NCI-H1417 treated with DMSO at 0.1 percent for 48 hours (cell line): ENCODE results near the gene PTPN14.

Experiments
- DNase-seq: peaks from one replicate; lab custom pipeline; 2025; lab: John Stamatoyannopoulos, UW

PTPN14 gene

DNA sequence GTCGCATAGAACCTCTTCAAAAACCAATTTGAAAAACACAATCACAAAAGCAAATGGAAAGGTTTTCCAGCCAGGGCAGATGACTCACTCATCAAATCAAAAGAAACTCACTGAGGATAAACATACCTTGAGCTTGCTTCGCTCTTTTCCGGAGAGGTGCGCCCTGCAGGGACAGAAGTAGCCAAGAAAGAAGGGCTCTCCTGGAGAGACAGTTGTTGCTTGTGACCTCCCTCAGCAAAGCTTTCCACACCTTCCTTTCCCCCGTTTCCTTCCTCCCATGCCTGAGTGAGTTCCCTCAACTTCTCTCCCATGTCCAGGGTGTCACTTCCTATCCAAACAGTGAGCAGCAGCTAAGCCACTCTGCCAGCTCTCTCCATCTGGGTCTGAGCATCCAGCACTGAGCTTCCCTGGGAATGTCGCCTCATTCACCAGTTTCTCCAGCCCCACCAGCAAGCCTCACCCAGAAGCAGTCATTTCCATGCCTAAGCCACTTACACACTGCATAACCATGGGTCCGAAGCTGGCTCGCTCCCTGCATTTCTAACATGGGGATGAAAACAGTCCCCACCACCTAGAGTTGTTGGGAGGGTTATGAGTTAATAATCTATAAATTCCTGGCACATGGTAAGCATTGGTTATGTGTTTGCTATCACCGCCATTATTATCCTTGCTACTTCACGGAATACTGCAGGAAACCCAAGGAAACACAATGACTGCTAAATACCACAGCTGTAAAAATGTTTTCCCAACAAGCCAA, 75.0 kb downstream of the PTPN14 start:
- DNase-seq: no peak

DNA sequence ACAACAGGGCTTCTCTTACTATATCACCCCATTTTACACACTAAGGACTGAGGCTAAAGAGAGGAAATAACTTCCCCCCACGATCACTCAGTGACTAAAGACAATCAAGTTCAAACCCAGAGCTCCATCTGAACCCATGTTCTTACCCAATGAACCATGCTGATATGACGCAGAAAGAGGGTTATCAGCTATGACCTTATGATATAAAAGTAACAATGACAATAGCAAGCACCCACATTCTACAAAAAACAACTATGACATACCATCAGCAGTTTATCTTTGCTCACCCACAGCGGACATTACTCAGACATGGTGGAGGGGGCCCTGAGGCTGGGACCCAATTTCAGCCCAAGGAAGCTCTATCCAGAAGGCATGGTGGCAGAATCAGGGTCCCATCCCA, 75.7 kb downstream of the PTPN14 start:
- DNase-seq: no peak

DNA sequence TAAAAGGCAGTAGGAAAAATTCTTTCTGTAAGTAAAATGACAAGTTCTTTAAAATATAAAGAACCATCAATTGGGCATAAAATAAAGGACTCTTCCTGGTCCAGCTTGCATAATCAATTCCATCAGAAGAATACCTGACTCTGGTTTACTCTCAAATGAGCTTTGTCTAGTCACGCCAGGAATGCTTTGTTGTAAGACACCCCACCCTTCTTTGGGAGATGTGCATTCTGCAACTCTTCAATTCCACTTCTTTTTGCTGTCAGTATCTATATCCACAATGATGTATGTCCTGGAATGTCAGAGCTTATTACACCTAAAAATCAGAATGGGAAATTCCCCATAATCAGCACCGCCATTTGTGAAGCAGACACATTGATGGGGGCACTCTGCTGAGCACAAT, 76.1 kb downstream of the PTPN14 start:
- DNase-seq: no peak

DNA sequence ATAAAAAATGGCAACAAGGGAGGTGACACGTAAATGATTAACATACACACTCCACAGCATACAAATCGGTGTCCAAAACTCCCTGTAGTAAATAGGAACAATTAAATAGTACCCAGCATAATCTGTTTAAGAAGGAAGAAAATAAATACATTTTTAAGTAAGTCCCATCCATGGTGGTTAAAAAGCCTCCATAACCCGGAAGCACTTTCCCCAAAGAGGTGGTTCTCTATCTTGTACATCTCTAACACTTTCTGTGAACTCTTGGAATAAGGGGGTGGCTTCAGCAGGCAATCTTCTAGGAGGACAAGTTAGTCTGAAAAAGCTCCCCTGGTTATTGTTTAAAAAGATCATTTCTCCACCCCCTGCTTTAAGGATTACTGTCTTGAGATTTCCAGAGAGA, 76.9 kb downstream of the PTPN14 start:
- DNase-seq: no peak

DNA sequence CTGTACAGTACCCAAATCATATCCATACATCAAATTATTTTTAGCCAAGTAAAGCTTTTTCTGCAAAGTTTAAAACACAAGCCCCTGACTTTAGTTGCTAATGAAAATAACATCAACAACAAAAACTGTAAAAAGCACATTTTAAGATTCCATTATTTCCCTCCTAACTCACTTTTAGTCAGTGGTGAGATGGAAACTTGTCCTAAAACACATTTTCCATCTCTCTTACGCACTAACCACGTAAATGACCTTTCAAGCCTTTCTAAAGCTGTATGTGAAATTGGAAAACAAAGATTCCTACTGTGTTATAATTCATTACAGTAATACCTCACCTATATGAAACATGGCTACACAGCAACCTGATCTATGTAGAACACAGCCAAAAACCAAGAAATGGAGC, 77.5 kb downstream of the PTPN14 start:
- DNase-seq: no peak

DNA sequence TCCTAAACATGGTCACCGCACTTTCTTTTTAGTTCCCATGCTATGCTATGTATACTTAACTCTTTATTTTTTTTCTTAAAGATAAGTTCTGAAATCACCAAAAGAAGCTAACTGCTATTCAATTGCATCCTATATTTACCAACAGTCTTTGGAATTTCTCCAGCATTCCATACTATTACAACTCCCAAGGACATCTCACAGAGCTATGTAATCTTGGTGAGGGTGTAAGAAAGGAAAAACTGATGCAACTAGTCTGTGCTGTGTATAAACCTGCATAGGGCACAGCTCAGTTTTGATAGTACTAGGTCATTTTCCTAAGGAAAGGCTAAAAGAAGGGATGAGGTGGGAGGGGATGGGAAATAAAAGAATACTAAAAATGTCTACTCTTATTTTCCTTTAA, 78.0 kb downstream of the PTPN14 start:
- DNase-seq: no peak

DNA sequence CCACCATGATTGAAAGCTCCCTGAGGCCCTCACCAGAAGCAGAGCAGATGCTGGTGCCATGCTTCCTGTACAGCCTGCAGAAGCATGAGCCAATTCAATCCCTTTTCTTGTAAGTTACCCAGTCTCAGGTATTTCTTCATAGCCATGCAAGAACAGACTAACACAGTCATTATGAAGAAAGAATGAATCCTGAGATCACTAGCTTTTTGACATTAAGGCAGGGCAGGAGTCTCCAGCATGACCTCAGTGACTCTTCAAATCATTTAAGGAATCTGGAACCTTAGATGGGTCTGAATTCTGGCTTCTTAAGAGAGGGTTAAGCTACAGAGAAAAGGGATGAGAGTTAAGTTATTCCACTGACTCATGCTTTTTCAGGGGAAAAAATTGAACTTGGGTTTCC, 79.0 kb downstream of the PTPN14 start:
- DNase-seq: no peak

DNA sequence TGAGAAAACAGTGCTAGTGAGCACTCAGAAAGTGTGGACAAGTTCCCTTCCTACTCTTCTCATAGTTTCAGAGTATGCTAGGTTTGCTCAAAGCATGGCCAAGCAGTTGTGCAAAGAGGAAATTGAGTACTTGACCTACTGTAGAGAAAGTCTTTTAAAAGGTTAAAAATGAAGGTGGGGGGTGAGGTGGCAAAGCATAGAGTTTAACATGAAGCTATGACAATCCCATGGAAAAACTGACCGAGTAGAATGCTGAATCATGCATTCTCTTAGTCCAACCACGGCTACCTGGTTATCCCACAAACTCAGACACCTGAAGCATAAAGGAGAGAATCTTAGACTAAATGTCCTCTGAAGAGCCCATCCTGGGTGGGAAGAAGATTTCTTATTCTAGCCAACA, 79.9 kb downstream of the PTPN14 start:
- no peak for DNase-seq

DNA sequence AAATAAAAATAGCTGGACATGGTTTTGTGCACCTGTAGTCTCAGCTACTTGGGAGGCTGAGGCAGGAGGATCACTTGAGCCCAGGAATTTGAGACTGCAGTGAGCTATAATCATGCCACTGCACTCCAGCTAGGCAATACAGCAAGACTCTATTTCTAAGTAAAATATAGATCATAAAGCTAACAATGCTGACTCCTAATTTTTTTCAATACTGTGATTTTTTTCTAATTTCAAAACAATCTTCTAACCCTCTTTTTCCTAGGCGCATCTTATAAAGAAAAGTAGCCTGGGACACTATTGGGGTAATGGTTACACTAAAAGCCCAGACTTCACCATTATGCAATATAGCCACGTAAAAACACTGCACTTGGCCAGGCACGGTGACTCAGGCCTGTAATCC, 81.3 kb downstream of the PTPN14 start:
- DNase-seq: no peak

DNA sequence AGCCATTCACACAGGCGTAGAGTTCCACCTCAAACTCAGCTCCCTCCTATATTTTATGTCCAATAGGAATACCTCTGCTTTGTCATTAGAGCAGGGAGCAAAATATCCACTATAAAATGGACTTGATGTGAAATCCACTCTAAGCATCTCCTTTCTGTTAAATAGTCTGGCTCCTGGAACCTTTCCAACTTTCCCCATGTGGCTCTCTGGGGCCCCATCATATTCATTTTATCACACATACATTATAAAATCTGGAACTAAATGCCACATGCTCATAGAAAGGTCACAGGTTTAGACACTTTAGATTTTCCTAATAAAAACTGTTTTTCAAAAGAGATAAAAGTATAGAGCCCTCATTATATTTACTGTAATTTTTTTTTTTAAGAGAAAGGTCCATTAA, 82.1 kb downstream of the PTPN14 start:
- DNase-seq: no peak

DNA sequence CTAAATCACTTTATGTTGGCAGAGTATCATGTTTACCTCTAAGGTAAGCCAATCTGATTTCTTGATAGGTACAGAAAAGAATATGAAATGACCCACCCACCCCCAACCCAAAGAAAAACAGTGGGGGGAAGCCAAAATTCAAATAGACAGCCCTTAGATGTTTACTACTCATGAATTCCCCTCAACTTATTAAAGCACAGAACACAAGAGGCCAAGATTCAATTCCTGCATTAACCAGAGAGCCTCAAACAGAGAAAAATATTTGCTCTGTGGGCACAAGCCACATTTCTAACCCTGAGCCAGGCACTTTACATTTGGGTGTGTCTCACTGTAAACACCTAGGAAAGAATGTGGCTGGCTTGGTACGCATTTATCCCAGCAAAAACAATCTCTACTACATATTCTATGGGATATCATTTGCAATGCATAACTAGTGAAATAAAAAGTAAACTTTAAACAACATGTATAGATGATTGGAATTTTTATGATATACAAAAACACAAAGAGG, 84.3 kb downstream of the PTPN14 start:
- no peak for DNase-seq

DNA sequence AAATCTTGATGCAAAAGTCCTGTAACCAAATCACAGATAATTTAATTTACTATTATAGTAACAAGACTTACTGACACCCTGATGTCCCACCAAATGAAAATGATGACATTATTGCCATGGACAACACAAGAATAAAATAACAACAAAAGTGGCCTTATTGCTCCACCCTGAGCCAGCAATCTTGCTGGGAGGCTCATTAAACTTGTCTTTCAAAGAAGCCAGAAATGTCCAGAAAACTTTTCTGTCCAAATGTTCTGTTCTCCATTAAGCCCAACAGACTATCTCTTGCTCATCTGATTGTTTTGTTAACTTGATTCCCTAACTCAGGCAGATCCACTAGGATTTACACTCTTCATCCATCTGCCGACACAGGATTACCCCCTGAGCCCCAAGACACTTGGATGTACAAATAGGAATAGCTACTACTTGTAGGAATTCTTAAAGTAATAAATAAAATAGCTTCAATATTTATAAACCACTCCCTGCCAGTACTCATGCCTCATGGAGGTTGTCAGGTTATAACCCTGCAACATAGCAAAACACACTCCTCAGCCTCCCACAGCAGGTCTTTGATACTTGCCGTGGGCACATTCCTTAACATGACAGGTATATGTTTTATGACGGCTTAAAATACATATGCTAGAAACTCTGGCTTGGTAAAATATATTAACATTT, 84.9 kb downstream of the PTPN14 start:
- no peak for DNase-seq

DNA sequence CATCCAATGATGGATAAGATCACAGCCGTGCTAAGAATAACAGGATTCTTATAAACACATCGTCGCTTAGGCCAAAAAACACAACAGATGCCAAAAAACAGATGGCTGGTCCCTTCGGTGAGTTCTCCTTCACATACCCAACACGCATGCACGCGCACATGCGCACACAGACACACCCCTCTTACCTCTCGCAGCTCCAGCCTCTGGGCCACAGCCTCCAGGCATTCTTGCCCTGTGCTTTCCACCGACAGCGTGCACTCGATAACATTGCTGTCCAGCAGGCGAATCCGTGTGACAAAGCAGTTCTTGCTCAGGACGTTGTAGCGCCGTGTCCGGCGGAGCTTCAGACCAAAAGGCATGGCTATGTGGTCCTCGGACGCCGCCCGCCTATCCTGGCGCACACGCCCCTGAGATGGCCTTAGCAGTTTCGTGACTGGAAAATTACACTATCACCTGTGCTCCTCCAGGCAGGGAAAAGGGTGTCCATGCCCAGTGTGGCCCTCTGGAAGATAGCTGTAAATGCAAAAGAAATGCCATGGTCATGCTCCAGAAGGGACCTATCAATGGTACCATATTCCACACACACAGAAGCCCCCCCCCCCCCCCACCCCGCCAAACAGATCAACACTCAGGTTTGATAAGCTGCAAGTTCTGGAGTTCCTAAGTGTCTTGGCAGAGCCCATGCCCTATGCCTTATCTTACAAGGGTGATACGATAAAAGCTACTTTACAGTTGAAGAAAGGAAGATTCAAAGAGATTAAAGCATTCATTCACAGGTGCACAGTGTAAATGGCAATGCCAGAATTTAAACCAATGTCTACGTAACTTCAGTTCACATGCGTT, 86.7 kb downstream of the PTPN14 start:
- no peak for DNase-seq

DNA sequence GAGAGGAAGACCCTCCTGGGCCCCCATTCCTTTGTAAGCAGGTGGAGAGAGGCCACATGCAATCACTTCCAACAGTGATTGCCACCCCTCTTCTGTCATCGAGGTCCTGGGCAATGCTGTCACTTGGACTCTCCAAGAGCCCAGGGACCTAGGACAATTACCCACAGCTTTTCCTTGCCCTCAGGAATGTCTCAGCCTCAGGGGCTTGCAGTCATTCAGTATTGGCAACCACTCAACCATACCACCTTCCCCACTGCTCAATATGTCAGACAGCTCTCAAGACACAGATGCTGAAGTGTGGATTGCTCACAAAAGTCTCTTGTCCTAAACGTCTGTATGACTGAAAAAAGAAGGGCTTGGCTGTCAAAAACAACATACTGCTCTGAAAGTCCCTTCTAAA, 87.8 kb downstream of the PTPN14 start:
- no peak for DNase-seq

DNA sequence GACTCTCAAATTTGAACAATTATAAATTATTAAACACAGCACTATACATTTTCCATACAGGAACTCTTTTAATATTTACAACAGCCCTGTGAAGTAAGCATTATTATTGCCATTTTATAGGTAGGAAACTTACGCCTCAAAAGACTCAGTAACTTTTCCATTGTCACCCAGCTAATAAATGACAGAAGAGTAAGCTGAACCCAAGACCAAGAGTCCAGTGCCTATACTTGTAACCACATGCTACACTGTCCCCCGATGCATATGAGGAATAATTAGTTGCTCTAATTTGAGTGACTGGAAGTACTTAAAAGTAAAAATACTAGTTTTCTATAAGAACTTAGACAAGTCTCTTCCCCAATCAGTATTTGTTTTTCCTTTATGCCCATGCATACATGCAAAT, 88.5 kb downstream of the PTPN14 start:
- DNase-seq: no peak

DNA sequence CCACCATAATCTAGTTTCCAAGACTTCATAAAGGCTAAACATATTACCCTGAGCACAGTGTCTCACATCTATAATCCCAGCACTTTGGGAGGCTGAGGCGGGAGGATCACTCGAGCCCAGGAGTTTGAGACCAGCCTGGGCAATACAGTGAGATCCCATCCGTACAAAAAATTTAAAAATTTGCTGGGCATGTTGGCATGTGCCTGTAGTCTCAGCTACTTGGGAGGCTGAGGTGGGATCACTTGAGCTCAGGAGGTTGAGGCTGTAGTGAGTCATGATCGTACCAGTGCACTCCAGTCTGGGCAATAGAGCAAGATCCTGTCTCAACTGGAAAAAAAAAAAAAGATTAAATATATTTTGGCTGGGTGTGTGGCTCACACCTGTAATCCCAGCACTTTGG, 90.1 kb downstream of the PTPN14 start:
- DNase-seq: no peak

DNA sequence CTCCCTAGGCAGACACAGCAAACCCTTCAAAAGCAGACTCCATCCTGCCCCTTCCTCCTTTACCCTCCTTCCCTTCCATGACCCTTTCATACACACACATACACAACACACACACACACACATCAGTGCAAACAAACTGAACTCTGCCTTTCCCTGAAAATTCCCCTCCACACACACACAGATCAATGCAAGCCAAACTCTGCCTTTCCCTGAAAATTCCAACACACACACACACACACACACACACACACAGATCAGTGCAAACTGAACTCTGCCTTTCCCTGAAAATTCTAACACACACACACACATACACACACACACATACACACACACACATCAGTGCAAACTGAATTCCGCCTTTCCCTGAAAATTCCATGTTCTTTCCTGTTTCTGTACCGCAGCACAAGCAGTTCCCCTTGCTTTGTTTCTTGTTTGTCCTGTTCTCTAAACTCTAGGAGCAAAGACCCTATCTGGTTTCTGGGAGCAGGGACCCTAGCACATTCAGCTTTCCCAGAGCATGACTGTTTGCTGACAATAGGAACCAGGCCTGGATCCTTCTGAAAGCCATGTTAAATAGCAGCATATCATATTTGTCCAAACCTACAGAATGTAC, 91.0 kb downstream of the PTPN14 start:
- no peak for DNase-seq

DNA sequence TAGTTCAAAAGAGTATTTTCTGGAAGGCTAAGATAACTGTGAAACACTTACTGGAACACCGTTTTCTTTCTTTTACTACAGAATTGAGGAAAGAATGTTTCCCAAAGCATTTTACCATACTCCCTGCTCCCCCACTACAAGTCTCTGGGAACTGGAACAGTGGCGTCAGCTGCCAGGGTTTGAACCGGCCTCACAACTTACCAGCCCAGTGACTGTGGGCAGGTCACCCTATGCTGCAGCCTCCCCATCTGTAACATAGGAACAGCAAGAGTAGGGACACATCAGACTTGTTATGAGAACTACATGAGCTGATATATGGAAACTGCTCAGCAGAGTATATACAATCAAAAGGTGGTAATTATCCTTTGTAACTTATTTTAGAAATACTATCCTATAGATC, 91.5 kb downstream of the PTPN14 start:
- DNase-seq: no peak

DNA sequence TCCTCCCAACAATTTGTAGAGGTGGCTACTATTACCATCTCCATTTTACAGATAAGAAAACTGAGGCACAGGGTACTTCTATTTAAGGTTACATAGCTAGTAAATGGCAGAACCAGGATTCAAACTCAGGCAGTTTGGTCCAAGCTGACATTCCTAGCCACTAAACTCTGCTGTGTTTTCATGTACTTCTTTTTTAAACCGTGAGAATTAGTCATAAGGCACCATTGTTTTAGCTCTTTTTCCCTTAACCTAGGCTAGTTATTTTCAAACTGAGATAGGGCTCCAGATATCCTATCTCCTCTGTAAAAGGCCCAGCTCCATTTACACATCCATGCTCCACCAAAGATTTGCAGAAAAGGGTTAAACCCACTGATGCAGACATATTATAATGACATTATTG, 92.9 kb downstream of the PTPN14 start:
- no peak for DNase-seq

DNA sequence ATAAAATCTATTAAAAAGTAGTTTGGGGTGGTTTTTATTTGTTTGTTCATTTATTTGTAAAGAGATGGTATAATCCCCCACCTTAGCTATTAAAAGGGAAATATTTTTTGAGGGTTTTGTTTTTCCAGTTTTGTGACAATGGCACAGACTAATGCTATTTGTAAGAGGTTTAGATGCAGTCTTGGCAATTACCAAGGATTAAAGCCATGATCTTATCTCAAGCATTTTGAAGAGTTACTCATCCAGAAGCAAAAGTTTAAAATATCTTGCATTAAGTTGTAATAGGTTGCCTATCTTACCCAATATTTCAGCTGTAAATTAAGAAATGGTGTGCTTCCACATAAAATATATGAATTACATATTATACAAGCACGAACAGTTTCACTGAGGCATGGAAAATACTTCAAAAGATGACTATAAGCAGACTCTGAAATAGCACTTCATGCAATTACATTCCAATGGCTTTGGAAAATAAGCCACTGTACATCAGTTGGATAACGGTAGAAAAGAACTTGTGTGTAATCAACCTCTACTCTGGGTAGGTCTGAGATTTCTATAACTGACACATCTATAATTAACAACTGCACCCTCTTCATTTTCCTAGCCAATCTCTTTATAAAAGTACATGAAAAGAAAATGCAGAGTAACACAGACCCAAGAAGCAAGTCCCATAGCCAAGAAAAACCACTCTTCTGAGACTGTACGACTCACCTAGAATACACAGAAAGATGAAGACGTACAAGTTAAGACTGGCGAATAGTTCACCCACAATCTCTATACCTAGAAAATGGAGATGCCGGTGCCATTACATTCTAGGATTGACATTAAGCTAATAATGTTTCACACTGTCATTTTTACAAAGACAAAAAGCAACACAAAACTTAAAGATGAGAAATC, 95.2 kb downstream of the PTPN14 start:
- no peak for DNase-seq

DNA sequence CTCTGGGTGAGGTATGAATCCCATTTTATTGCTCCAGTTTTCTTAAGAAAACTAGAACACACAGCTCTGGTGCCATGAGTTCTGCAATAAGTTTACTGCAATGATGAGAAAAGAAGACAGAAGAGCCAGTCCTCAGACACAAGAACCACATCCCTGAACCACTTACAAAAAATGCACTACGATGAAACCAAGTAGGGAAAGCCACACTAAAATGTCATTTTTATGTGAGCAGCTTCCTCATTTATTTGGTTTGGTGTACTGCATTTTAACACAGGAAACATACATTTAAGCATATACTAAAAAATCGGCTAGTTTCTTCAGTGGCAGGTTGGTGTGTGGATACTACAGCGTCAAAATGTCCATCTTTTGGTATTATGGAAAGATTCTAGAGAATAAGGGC, 95.9 kb downstream of the PTPN14 start:
- DNase-seq: no peak
